SH-SY5Y (cell line): Measurements from ENCODE around the gene CAPN15.

Source experiments
- GATA2 ChIP-seq: IDR thresholded peaks from 2 replicates; pipeline ENCODE4 v1.6.1; 2011; ENCODE audit warnings: mild to moderate bottlenecking, low read depth, low read length
- GATA3 ChIP-seq: IDR thresholded peaks from 2 replicates; pipeline ENCODE4 v1.6.1; 2011; ENCODE audit warnings: low read depth, mild to moderate bottlenecking, low read length, moderate library complexity

DNA sequence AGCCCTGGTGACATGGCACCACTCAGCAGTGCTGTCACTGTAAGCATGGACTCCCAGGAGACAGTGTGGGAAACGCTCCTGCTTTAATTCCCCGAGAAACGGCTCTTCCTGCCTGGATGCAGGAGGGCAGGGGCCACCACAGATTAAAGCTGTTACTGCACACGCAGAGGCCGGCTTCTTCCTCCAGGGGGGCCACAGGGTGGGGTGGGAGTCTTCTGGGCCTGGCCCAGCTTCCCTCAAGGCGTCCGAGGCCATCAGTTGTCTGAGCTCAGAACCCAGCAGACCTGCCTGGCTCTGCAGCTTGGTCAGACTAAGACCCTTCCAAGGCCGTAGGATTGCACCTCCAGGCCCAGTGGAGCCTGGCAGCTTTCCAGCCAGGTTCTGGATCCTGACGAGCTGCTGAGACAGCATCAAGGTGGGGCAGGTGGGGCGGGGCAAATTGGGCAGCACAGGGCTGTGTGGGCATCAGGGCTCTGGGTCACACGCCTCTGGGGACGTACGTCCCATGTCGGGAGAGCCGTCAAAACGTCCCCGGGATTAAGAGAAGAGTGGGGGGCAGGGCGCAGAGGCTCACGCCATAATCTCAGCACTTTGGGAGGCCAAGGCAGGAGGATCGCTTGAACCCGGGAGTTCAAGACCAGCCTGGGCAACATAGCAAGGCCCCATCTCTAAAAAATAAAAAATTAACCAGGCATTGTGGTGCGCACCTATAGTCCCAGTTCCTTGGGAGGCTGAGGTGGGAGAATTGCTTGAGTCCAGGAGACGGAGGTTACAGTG lies 5.0 kb upstream of the CAPN15 start:
- TF ChIP-seq GATA3 (no peak), GATA2 (no peak)
